ENCODE measurements around the gene RILPL2.
"Not testable (repeated sequence)": the region's sequence is repeated elsewhere in the genome, so short reads cannot be mapped to it uniquely, and the experiment has no call there.

Gene RILPL2, protein sequence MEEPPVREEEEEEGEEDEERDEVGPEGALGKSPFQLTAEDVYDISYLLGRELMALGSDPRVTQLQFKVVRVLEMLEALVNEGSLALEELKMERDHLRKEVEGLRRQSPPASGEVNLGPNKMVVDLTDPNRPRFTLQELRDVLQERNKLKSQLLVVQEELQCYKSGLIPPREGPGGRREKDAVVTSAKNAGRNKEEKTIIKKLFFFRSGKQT

DNA sequence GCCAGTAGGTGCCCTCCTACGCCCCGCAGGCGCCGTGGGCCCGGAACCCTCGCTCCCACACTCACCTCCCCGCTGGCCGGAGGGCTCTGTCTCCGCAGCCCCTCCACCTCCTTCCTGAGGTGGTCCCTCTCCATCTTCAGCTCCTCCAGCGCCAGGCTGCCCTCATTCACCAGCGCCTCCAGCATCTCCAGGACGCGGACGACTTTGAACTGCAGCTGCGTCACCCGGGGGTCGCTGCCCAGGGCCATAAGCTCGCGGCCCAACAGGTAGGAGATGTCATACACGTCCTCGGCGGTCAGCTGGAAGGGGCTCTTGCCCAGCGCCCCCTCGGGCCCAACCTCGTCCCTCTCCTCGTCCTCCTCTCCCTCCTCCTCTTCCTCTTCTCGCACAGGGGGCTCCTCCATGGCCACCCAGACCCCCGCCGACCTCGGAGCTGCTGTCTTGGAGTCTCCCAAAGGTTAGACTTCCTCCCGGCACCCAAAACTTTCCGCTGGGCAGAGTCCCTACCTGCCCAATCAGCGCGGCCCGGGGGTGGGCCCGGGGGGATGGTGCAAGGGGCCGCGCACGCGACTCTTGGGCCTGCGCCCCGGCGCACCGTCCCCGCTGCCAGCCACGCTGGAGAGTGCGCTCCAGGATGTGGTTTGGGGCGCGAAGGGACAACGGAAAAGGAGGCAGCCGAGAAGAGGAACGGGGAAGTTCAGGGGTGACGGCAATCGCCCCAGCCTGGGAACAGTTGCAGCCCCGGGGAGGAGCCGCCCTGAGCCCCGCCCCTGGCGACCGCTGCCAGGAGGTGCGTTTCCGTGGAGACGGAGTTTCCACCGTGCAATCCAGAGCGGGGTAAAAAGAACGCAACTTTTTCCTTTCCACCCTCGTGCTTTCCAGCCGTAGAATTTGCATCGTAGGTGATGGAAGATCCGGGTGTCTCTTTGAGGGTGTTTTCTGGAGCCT is at the start of gene RILPL2:
TSS of gene RILPL2 (minus strand) at position 668 of the 948 bp plus-strand sequence. CDS start at position 404, 264 bp downstream.
- in situ Hi-C loops (cut with MboI; ENCODE audit: low sequenced_read_pairs): no loop called here

DNA sequence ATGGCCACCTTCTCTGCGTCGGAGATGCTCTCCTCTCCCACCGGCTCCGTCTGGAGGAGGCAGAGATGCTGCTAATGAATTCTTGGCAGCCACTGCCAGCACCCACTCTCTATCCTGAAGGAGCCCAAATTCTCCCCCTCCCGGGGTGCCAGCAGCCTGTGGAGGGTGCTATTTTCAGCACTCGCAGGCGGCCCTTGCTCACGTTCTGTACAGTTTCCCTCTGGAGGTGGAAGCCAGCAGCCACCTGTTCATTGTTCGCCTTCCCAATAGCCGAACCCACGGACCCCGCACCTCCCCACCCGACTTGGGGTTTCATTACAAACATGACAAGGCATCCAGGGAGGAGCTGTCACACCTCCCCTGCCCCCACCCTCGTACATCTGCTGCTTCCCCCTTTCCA is 49.3 kb upstream of the RILPL2 start:
- in situ Hi-C loops (cut with MboI; ENCODE audit: low sequenced_read_pairs): no loop called here

DNA sequence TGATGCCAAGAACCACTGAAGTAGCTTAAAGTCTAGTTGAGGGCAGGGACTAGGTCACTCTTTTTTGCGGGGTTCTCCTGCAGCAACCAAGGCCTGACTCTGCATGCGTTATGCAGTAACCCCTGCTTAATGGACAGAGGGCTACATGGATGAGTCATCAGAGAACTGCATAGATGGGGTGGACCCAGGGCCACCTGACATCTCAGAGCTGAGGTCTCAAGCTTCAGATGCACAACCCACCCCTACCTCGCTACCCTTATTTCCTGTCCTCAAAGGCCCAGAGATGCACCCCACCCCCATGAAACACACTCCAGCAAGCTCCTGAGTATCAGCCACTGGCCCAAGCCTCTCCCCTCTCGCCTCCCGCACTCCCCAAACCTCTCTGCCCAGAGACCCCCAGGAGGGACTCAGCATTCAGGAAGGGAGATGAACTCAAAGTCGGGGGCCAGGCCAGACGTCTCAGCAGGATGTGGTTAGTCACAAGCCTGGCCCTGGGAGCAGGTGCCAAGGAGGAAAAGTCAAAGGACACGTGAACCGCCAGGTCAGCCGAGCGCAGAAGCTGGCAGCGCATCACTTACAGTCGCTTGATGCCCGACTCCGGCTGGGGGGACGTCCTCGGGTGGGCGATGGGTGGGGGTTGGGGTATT is 47.2 kb upstream of the RILPL2 start:
- in situ Hi-C loops (cut with MboI; ENCODE audit: low sequenced_read_pairs): no loop called here

DNA sequence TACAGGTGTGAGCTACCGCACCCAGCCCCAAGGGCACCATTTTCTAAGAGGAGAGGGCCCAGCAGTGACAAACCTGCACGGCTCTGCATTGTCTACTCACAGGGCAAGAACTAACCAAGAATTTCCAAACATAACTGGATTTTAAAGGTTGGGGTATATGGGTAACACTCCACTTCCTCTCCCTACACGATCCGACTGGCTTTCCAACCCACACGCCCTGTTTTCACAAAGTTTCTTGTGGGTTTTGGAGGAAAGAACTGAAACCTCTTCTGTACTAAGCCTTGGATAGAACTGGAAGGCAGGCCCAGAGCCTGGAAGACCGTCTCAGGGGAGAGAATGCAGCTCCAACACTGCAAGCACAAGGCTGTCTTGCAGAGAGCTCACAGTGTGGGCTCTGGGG is 46.4 kb upstream of the RILPL2 start:
- in situ Hi-C loops (cut with MboI; ENCODE audit: low sequenced_read_pairs): no loop called here

DNA sequence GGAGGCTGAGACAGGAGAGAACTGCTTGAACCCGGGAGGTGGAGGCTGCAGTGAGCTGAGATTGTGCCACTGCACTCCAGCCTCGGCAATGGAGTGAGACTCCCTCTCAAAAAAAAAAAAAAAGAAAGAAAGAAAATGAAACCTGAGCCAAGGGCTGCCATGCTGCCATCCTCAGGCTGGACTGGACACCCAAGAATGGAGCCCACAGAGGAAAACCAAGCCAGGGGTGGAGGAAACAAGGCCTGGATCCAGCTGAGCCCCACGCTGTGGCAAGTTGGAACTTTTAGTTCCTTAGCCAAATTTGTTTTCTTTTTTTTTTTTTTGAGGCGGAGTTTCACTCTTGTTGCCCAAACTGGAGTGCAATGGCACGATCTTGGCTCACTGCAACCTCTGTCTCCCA is 44.8 kb upstream of the RILPL2 start:
- in situ Hi-C loops (cut with MboI; ENCODE audit: low sequenced_read_pairs): not testable (repeated sequence)

DNA sequence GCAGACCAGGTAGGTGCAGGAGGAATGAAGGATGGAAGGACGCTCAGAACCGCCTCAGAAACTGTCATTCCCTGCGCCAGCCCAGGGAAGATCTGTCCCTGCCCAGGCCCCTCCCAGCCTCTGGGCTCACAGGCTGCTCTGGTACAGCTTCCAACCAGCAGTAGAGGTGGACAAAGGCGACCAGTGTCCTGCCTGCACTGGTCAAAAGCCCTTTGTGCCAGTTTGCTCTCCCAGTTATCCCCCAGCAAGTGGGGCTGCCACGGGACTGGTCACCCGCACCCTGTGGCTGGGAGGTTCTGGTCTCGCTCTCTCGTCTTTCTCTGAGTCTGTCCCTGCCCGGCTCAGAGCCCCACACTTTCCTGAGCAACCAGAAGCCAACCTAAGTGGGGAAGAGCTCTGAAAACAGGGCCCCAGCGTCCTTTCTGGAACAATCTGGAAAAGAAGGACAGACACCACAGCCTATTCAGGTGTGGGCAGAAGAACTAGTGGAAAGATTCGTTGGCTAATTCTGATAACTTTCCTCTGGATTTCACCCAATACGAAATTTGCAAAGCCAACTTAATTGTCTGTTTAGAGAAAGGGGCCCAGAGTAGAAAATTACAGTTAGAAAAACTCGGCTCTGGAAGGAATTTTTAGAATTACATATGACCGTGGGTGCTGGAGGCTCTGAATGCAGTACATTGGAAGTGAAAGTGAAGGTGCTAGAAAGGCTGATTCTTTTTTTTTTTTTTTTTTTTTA is 43.1 kb upstream of the RILPL2 start:
- in situ Hi-C loops (cut with MboI; ENCODE audit: low sequenced_read_pairs): no loop called here

DNA sequence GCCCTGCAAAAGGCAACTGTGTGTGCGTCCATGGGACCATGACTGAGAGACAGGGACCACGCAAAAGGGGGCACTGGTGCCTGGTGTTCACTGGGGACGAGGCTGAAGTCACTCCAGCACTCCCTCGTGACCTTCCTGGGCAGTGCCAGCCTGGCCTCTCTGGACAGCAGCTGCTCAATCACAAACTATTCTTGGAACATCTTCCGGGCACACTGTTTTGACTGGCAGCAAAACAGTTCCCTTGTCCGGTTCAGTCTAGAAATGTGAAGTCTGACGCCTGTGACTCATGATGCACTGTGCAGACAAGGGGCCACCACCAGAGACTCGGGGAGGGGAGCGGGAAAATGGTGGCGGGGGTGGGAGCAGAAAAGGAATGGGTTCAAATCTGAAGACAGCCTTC is 42.3 kb upstream of the RILPL2 start:
- in situ Hi-C loops (cut with MboI; ENCODE audit: low sequenced_read_pairs): no loop called here

DNA sequence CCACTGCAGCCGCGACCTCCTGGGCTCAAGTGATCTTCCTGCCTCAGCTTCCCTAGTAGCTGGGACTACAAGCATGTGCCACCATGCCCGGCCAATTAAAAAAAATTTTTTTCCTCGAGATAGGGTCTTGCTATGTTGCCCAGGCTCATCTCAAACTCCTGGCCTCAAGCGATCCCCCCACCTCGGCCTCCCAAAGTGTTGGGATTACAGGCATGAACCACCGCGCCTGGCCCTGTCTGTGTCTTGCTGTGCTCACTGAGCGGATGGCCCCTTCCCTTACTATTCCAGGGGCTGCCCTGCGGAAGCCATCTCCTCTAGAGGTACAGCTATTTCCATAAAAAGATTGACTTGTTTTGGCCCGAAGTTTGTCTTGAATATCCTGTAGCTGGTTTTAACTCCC is 41.6 kb upstream of the RILPL2 start:
- in situ Hi-C loops (cut with MboI; ENCODE audit: low sequenced_read_pairs): no loop called here

DNA sequence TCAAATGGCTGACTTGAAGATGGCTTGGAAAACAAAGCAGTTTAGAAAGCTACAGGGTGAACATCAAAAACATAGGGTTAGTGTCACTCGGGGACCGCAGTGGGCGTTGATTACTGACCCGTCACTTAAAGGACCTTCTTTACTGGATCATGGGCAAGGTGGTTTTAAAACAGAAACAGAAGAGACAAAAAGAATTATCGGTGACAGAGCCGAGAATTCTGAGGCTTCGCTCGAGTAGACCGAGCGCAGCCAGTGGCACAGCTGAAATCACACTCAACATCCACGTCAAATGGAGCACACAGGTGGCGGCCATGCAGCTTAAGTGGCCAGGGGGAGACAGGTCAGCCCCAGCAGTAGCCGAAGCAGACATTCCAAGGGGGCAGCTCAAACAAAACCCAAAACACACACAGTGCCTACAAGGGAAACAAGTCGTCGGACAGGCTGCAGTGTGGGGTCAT is 38.8 kb upstream of the RILPL2 start:
- in situ Hi-C loops (cut with MboI; ENCODE audit: low sequenced_read_pairs): no loop called here

DNA sequence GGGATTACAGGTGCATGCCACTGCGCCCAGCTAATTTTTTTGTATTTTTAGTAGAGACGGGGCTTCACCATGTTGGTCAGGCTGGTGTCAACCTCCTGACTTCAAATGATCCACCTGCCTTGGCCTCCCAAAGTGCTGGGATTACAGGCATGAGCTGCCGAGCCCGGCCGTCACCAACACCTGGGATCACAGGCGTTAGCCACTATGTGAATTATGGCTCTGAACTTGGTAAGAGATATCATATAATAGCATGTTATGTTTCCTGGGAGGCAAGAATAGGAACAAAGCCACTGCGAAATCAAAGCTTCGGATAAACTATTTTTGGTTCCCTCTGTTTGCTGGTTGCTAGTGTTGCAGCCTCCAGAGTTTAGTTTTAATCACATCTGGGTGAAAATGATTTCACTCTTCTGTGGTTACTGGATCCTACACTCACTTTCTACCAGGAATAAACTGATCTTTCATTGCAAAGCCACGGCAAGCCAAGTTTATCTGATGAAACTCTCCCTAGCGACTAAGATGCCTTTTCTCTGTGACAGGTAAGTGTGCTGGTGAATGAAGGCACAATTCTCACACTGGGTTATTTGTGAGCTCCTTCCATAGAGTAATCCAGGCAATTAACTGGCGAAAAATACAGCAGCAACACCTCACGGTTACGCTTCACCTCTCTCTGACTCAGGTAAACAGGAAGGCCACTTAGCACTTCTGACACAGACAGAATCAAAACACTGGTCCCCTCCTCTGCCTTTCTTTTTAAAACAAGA is 38.2 kb upstream of the RILPL2 start:
- in situ Hi-C loops (cut with MboI; ENCODE audit: low sequenced_read_pairs): no loop called here

DNA sequence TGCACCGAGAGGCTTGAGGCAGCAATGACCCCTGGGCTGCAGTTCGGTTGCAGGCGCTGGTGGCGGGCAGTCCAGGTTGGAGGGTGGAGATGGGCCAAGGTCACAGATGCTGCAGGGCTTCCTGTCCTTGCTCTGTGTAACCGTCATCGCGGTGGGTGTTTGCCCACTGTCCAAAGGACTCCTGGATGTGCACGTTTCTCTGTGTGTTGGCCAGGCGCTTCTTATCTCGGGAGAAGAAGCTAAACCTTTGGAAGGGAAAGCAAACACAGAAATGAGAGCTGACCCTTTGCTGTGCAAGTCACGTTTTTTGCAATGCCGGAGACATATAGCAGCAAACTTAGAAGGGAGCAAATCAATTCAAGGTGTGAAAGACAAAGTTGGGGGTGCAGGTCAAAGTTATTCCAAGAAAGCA is 36.0 kb upstream of the RILPL2 start:
- in situ Hi-C loops (cut with MboI; ENCODE audit: low sequenced_read_pairs): no loop called here

DNA sequence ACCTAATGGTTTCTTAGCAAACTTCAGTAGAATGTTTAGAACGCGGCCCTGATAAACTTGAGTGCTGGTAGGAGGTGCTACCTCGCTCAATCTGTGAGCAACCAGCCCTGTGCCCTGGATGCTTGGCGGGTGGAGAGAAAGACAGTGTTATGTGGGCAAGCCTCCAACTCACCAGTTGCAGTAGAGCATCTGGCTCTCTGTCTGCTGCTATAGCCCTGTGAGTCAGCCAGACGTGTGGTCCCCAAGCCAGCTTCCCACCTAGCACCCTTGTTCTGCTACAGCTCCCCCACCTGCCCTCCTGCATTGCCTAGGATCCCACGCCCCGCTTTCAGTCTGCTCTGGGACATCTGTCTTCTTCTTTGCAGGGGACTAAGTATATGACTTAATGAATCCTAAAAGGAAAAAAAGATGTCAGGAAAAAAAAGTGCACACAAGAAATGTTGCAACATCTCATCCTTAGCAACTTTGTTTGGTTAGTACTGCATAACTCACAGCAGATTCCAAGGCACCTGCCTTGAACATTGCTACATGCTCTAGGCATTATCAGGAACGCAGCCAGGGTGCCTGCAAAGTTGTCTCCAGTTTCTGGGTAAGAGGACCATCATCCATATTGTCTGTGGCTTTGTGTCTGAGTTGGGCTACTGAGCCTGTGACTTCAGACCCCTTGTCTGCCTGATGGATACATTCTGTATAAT is 35.0 kb upstream of the RILPL2 start:
- in situ Hi-C loops (cut with MboI; ENCODE audit: low sequenced_read_pairs): no loop called here

DNA sequence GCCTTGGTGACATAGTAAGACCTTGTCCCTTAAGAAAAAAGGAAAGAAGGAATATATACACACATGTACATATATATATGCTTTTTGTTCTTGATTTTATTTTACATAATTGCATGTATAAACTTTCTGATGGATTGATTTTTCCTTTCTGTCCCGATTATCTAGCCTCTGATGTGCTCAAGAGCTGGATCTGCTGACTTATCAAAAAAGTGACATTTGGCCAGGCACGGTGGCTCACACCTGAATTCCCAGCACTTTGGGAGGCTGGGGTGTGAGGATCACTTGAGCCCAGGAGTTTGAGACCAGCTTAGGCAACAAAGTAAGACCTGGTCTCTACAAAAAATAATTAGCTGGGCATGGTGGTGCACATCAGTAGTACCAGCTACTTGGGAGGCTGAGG is 33.5 kb upstream of the RILPL2 start:
- in situ Hi-C loops (cut with MboI; ENCODE audit: low sequenced_read_pairs): no loop called here

DNA sequence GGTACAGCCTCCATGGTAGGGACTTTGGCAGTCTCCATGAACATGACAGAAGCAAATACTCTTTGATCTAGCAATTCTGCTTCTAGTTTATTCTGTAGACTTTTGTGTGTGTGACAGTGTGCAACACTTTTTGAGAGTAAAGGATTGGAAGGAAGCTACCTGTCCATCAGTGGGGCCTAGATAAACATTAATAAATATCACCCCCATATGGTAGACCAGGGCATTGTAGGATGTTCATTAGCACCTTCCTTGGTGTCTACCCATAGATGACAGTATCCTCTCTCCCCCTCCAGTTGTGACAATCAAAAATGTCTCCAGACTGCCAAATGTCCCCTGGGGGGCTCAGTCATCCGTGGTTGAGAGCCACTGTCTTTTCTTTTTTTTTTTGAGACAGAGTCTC is 32.3 kb upstream of the RILPL2 start:
- in situ Hi-C loops (cut with MboI; ENCODE audit: low sequenced_read_pairs): no loop called here

DNA sequence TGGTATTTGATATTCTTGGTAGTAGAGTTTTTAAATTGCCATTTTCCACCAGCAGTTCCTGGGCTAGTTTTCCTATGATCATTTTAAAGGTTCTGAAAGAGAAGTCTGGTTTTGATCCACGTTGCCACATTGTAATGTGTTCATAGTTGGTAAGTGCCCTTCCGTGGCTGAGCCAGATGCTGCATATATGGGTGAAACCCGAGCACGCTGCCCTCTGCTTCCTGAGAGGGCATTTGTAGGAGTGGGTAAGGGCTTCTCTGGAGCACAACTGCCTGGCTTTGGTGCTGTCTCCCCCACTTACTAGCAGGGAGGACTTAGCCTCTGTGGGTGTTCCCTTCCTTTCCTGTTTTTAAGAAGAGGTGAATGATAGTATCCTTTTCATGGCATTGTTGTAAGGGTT is 28.6 kb upstream of the RILPL2 start:
- in situ Hi-C loops (cut with MboI; ENCODE audit: low sequenced_read_pairs): no loop called here

DNA sequence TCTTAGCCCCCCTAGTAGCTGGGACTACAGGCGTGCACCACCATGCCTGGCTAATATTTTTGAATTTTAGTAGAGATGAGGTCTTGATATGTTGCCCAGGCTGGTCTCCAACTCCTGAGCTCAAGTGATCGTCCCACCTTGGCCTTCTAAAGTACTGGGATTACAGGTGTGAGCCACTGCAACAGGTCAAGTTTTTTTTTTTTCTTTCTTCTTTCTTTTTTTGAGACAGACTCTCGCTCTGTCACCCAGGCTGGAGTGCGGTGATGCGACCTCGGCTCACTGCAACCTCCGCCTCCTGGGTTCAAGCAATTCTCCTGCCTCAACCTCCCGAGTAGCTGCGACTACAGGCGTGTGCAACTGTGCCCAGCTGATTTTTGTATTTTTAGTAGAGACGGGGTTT is 26.7 kb upstream of the RILPL2 start:
- in situ Hi-C loops (cut with MboI; ENCODE audit: low sequenced_read_pairs): not testable (repeated sequence)

DNA sequence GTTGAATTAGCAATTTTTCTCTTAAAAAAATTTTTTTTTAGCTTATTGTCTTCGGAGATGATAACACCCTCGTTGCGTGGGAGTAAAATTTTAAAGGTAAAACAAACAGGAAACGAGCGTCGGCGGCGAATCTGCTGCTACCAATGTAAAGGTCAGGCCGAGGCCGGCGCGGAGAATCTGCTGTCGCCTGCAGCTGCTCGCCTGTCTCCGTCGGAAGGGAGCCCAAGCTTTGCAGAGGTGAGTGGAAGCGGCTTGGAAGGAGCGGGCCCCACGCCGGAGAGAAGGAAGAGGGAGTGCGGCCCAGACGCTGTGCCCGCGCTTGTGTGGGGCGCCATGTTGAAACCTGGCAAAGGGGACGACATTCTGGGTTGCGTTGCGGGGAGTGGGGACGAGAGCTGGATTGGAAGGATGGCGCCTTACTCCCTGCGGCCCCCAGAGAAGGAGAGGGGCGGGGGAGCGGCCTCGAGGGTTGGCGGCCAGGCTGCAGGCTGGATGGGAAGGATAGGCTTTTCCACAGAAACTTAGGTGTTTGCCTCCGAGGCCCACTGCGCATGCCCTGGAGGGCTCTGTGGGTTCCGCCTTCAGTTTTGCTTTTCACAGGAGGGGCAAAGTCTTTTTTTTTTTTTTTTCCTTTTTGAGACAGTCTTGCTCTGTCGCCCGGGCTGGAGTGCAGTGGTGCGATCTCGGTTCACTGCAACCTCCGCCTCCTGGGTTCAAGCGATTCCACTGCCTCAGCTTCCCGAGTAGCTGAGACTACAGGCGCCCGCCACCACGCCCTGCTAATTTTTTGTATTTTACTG is 21.7 kb upstream of the RILPL2 start, which contains the start of gene SNRNP35:
TSS of gene SNRNP35 (plus strand) at position 160 of the 800 bp plus-strand sequence. CDS start 7,402 bp downstream, outside the sequence.
- in situ Hi-C loops (cut with MboI; ENCODE audit: low sequenced_read_pairs): no loop called here

DNA sequence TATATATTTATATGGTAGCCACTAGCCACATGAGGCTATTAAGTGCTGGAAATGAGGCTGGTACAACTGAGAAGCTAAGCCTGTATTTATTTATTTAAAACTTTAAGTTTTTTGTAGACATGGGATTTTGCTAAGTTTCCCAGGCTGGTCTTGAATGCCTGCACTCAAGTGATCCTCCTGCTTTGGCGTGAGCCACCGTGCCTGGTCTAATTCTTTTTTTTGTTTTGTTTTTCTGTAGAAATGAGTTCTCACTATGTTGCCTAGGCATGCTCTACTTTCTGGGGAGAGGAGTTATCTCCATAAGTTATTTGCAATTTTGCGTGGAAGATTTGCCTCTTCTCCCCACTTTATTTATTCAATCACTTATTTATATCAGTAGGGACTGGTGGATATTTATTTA is 16.7 kb upstream of the RILPL2 start:
- in situ Hi-C loops (cut with MboI; ENCODE audit: low sequenced_read_pairs): no loop called here

DNA sequence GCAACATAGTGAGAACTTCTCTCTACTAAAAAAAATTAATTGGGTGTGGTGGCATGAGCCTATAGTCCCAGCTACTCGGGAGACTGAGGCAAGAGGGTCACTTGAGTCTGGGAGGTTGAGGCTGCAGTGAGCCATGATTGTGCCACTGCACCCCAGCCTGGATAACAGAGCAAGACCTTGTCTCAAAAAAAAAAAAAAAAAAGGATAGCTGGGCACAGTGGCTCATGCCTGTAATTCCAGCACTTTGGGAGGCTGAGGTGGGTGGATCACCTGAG is 15.7 kb upstream of the RILPL2 start:
- in situ Hi-C loops (cut with MboI; ENCODE audit: low sequenced_read_pairs): not testable (repeated sequence)
